BE2C (cell line): ENCODE data around the gene CMIP.

Source experiments
- DNase-seq: peaks from one replicate; pipeline ENCODE4 v3.0.0-alpha.2; 2020
- H3K27me3 ChIP-seq: fragments of 250-450 bp; sonication (Bioruptor Pico); 2 replicates; pipeline ENCODE4 v1.5.1; 2020; ENCODE audit warnings: mild to moderate bottlenecking
- H3K36me3 ChIP-seq: fragments of 250-450 bp; sonication (Bioruptor Pico); 2 replicates; pipeline ENCODE4 v1.5.1; 2020; ENCODE audit warnings: mild to moderate bottlenecking
- H3K4me1 ChIP-seq: fragments of 250-450 bp; sonication (Bioruptor Pico); 2 replicates; pipeline ENCODE4 v1.5.1; 2020
- H3K4me3 ChIP-seq: 2 replicates; pipeline ENCODE4 v1.5.1; 2011; ENCODE audit warnings: low read depth, low read length
- H3K9me3 ChIP-seq: fragments of 250-450 bp; sonication (Bioruptor Pico); 2 replicates; pipeline ENCODE4 v1.5.1; 2020
- TF ChIP-seq, protein P1 (sequence below): IDR thresholded peaks from 2 replicates; pipeline ENCODE4 v1.5.1; 2012; ENCODE audit warnings: mild to moderate bottlenecking, low read depth, low read length

The CMIP gene

DNA sequence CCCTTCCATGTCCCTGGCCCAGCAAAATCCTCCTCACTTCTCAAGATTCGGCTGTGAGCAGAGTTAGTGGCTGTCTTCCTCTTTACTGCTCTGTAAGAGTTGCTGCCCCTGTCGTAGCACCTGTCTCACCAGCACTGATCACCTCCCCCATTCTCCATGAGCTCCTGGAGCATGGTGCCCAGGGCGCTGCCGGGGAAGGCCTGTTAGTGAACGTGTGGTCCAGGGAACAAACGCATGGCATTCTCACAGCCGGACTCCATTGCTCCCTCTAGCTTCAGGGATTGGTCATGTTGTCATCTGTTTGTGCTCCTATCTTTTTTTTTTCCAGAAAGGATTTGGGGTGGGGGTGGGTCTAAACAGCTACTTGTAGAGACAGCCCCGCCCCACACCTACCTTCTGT lies 141.2 kb downstream of the CMIP start:
- TF ChIP-seq, protein P1, sequence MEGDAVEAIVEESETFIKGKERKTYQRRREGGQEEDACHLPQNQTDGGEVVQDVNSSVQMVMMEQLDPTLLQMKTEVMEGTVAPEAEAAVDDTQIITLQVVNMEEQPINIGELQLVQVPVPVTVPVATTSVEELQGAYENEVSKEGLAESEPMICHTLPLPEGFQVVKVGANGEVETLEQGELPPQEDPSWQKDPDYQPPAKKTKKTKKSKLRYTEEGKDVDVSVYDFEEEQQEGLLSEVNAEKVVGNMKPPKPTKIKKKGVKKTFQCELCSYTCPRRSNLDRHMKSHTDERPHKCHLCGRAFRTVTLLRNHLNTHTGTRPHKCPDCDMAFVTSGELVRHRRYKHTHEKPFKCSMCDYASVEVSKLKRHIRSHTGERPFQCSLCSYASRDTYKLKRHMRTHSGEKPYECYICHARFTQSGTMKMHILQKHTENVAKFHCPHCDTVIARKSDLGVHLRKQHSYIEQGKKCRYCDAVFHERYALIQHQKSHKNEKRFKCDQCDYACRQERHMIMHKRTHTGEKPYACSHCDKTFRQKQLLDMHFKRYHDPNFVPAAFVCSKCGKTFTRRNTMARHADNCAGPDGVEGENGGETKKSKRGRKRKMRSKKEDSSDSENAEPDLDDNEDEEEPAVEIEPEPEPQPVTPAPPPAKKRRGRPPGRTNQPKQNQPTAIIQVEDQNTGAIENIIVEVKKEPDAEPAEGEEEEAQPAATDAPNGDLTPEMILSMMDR, result peak; percentile 50
- Histone ChIP-seq H3K9me3 (no peaks in the 10 kb centered on the region), H3K27me3 (no peaks in the 10 kb centered on the region), H3K36me3 (no peaks in the 10 kb centered on the region), H3K4me1 (no peaks in the 10 kb centered on the region), H3K4me3 (no peak overlapping the region)
- DNase-seq, result peak; percentile 32

DNA sequence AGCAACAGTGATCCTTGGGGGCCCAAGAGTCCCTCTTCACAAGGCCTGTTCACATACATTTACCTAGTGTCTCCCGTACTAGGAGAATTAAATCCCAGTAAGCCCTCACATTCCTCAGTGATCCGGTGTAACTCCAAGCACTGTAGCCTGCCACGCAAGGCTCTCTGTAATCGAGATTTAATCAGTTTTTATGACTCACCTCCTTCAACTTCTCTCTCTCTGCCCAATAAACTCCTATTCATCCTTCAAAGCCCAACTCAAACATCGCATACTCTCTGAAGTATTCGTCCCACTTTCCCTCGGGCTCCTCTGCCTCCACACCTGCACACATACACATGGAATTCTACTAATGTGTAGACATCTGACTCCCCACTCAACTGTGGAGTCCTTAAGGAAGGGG lies 141.8 kb downstream of the CMIP start:
- Histone ChIP-seq H3K4me3 (no peak overlapping the region), H3K27me3 (no peaks in the 10 kb centered on the region), H3K9me3 (no peaks in the 10 kb centered on the region), H3K36me3 (no peaks in the 10 kb centered on the region), H3K4me1 (no peaks in the 10 kb centered on the region)
- DNase-seq, result no peak
- TF ChIP-seq, protein P1, result no peak

DNA sequence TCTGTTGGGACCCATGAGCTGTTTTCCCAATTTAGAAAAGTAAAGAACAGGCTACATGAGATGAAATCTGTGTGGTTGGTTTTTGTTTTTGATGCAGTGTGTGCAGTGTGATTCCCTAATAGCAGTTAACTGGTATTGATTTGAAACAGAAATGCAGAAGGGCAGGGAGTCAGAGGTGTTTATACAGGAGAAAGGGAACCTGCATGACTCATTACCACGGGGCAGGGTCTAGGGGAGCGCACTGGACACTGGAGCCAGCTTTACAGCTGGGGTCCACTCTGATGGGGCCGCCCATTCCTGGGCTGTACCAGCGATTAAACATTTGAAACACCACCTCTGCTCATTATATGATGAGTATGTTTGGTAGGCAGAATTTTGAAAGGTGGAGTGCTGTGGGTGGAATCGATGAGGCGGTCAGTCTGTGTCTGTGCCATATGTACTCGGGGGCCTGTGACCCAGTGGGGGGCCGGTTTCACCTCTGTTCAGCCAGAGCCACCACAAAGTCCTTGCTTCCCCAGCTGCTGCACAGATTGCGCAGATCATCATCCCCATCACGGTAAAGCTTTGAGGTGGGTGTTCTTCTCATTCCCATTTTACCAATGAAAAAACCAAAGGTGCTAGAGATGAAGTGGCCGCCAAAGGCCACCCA lies 142.5 kb downstream of the CMIP start:
- H3K9me3 ChIP-seq, result no peaks in the 10 kb centered on the region
- TF ChIP-seq, protein P1, result no peak
- H3K36me3 ChIP-seq, result no peaks in the 10 kb centered on the region
- no peak for DNase-seq
- no peak overlapping the region for H3K4me3 ChIP-seq
- H3K27me3 ChIP-seq, result no peaks in the 10 kb centered on the region
- no peaks in the 10 kb centered on the region for H3K4me1 ChIP-seq

DNA sequence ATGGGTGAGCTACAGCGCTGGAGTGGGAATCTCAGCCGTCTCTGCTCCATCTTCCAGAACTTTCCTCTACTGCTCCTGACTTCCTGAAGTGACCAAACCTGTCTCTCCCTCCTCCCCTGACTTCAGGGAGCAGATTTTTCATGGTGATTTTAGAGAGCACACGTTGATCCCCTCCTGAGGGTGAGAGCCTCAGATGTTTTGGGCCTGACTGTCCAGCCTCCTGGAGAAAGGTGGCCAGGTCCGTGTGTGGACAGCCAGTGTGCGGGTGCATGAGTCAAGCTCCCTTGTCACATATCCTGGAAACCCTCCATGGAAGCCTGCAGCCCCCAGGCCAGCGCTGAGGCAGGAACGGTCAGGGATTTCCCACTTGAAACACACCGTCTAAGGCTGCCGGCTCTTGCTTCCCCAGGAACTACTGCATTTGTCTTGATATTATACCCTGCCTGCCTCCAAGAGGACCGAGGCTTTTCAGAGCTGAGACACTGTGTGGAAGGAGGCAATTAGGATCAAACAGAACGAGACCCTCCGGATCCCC lies 143.1 kb downstream of the CMIP start:
- Histone ChIP-seq H3K4me3 (no peak overlapping the region), H3K27me3 (no peaks in the 10 kb centered on the region), H3K36me3 (no peaks in the 10 kb centered on the region), H3K9me3 (no peaks in the 10 kb centered on the region), H3K4me1 (no peaks in the 10 kb centered on the region)
- no peak for DNase-seq
- TF ChIP-seq, protein P1, result no peak

DNA sequence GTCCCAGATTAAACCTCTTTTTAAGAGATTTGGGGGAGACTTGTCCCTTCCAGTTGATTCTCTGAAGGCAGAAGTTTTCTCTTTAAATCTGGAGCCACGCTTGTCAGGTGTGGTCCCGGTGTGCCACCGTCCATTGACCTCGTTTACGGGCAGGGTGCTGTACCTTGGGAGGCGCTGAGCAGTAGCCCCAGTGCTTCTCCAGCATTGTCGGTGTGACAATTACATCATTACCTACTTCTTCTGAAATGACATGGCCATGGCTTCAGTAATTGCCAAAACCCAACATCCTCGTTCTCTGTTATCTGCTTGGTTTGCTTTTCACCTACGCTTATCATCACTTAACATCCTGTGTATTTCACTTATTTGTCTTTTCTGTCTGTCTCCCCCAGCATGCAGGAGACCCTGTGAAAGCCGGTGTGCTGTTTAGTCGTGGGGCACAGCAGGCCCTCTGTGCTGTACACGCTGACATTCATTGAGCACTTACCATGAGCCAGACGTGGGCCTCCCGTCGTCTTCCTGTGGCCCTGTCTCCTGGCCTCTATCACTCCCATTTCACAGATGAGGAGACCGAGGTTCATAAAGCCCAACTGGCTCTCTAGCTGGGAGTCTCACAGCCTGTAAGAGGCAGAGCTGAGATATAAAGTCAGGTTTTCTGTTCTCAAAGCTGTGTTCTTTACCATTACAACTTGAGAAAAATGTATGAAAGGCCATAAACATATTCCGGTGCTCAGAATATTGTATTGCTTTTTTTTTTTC lies 143.9 kb downstream of the CMIP start:
- H3K9me3 ChIP-seq, result no peaks in the 10 kb centered on the region
- TF ChIP-seq, protein P1, result no peak
- no peaks in the 10 kb centered on the region for H3K27me3 ChIP-seq
- no peaks in the 10 kb centered on the region for H3K4me1 ChIP-seq
- no peaks in the 10 kb centered on the region for H3K36me3 ChIP-seq
- no peak overlapping the region for H3K4me3 ChIP-seq
- DNase-seq, result no peak
